Measurements from ENCODE around the gene GRIK1.

The GRIK1 gene

DNA sequence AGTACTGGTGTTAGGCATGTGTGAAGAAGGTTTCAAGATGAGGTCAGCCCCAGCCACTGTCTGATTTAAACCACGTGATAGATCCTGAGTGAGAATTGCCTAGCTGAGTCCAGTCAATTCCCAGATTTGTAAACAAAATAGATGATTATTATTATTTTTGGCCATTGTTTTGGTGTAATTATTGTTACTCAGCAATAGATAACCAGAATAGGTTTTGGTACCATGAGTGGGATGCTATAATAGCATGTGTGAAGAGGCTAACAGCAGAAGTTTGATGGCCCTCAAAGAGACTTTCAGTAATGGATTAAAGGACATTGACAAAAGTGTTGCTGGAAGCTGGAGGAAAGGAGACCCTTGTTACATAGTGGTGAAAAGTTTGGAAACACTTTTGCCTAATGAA, 426.3 kb downstream of the GRIK1 start:
- no peak for DNase-seq

DNA sequence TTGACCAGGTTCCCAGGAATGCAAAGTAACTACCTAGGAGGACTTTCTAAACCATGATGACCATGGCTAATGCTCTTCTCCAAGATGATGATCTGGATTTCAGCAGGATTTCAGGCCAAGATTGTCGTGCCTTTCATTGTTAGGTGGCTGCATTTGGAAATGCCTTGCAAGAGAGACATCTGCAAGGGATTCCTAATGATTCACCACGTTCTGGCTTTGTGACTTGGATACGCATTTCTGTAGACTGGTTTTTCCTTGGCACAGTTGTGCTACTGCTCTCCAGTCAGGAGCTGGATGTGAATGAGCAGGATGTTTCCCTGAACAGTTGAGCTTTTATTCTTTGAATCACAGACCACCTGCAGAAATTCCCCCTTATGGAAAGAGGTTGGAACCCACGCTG, 428.7 kb downstream of the GRIK1 start:
- no peak for DNase-seq

DNA sequence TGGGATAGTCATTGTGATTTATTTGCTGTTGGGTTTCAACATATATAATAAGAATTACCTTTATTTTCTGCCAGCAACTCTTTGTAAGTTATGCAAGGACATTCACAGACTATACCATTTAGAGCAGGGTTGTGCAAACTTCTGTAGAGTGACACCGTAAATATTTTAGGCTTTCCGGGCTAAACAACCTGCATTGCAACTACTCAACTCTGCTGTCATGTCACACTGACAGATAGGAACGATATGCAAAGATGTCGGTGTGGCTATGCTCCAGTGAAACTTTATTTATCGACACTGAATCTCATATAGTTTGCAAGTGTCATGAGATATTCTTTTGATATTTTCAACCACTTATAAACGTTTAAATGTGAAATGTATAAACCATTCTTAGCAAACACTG, 430.7 kb downstream of the GRIK1 start:
- no peak for DNase-seq

DNA sequence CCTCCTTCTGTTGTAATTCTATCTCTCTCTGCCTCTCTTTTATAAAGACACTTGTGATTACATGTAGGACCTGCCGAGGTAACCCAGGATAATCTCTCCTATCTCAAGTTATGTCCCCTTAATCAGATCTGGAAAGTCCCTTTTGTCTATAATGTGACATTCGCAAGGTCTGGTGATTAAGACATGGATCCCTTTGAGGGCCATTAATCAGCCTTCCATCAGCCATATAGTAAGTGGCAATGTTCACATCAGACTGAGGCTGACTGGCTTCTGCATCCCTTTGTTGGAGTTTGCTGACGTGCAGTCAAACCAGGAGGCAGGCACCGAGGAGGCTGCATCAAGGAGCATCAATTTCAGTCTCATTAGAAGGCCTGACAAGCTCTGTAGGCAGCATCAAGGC, 431.5 kb downstream of the GRIK1 start:
- DNase-seq = no peak

DNA sequence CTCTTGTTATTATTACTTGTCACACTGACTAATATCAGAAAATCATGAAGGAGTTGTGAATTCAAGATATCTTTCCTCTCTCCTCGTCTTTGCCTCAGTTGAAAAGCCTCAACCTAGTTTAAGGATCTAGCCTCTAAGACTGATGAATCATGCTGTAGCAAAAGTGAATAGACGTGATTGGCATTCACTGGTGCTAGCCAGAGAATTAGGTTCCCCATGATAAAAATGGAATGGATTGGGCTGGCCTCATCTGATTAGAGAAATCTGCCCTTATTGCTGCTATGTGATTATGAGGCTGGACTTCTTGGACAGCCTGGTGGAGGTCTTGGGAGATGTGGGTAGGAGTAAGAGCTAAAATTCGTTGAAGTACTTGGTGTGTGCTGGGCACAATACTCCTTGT, 432.8 kb downstream of the GRIK1 start:
- DNase-seq = no peak

DNA sequence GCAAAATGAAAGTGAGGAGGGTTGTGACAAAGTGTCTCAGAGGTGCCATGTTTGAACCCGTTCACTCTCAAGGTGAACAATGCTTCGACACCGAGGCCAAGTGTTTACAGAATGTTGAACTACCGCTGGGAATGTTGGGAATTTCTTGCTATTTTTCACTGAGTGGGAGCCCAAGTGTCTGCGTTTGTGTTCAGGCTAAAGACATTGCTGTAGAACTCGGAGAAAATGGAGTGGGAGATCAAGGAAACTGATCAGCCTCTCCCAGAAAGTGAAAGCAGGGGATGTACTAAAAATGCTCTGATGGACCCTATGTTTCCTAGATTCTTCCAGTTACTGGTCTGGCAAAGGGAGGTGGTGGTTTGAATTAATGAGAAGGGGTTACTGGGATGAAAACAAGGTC, 433.6 kb downstream of the GRIK1 start:
- DNase-seq = no peak

DNA sequence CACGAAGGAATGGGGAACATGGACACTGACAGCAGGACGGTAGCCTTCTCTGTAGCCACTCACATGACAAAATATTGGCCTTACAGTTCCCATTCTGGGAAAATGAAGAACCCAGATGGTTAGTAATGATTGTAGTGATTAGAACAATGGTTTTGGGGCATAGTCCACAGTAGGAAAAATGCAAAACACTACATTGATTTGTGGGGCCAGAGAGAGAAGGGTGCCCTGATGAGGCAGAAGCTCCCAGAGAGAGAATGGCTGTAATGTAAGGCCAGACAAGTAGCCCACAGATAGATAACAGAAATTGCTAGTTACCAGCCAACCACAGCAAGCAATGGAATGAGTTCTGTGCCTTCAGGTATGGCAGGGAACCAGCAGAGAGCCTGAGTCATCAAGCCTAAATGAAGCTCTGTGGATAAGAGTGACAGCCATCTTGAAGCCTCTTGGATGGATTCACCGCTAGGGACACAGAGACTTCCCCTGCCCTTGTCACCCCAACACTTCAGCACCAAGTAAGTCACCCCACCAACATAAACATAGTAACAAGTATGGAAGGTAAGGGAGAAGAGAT, 435.0 kb downstream of the GRIK1 start:
- DNase-seq = no peak

DNA sequence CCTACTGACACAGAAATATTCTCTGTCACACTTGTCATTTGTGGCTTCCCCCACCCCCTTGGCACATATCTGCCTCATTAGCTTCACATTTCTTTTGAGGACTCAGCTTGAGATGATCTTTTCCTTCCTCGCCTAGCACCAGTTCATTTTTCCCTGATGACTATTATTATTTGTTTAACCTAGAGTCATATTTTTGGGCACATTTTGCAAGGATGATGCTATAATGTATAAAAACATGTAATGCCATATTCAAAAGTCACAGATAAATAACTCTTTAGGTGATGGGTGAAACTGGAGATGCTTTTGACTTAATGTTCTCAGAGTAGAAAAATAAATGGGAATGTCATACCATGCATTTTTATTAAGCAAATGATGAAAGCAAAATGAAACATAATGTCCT, 438.3 kb downstream of the GRIK1 start:
- DNase-seq = no peak

DNA sequence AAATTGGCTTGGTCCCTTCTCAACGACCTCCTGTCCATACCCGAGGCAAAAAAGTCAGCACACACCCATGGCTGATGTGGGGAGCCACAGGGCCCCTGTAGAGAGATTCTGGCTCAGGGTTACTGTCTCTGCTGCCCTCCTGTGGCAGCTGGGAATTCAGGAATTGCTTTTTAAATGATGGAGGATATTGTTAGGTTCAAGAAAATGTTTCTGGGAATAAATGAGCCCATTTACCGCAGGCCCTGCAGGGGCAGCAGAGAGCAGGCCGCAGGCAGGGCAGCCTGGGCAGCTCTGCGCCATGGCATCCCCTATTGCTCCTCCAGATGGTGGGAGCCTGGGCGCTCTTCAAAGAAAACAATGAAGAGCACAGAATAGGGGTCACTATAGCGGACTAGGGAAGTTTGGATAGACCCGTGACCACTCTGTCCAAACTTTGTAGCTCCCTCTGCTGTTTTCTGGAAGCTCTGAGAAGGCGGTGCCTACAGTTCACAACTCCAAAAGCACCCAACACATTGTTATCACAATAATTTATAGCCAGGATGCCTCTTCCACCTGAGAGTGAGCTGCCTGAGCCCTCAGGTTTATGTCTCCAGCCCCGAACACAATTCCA, 440.0 kb downstream of the GRIK1 start:
- no peak for DNase-seq

DNA sequence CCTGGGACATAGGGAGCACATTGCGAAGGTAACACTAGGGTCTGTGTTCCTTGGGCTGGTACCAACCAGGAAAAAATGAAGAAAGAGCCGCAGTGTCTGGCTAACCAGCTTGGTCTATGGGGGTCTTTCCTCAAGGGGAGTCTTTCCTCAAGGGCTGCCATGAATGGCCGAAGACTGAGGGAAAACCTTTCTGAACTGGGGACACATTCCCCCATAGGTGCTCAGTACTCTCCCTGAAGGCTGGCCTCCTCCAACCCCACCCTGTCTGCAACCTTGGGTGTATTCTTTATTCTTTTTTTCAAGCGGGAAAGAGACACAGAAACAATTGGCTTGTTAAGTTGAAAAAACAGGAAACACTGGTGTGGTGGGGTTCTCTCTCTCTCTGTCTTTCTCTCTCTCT, 440.6 kb downstream of the GRIK1 start:
- DNase-seq = no peak

DNA sequence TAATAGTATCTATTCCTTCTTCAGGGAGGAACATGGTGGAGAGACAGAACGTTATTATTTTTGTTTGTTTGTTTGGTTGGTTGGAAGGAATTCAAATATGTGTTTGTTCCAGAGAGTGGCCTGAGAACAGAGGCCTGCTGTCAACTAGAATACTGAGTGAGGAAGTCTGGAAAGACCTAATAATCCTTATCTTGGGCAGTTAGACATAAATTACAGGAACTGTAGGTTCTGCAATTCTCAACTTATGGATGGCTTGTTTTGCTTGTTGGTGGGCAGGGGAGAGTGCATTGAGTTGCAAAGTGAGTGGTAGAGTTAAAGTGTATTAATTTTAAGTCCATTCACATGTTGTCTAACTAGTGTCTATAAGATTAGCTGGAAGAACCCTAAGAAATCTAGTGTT, 443.5 kb downstream of the GRIK1 start:
- no peak for DNase-seq

DNA sequence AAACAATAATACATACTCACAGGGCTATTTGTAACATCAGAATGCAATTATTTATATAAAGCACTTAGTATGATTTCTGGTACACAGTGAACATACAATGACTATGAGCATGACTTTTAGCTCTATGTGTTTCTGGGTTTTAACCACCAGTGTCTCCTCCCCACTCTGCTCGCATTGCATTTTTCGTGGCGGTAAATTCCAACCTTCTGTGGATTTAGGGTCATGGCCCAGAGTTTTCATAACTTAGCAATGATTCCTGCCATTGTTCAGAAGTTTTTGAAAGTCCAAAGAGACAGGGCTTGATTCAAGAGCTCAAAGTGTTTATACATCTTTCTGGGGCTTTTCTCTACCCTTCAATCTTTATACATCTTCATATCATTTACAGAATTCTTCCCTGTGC, 449.8 kb downstream of the GRIK1 start:
- DNase-seq = no peak

DNA sequence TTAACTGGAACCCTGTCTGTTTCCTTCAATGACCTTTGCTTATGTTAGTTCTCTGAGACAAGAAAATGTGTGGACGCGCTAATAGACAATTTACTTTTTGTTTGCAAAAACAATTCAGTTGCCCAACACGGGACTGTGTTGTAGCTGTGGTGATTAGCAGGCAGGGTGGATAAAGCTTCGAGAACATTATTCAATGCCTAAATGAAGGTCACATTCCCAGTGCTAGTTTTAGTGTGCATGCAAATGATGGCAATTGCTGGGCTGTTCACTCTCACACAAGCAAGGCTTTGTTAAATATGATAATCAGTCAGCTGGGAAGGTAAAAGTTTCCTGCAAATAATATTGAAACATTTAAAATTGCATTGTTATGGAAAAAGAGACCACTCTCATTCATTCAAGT, 452.6 kb downstream of the GRIK1 start:
- DNase-seq = no peak

Data from DMS79 (cell line).